Transverse colon (tissue), 1 donor: Measurements from ENCODE around the gene CTSD.

Experiments
- EP300 ChIP-seq: sonication (generic); formaldehyde crosslinking; IDR thresholded peaks from one replicate; pipeline ENCODE4 v1.6.1; 2017; ENCODE audit warnings: antibody characterized with exemption, low read depth
- POLR2A ChIP-seq: fragments of 450-650 bp; IDR thresholded peaks from one replicate; pipeline ENCODE4 v1.6.1; 2016; ENCODE audit warnings: antibody characterized with exemption, mild to moderate bottlenecking, moderate library complexity

- TF ChIP-seq EP300, result no peak
- no peak for TF ChIP-seq POLR2A
These were observed 28.7 kb upstream of the CTSD start for GRCh38 chr11:1792461-1792860.
